ENCODE data around the gene KCNK2.

GRCh38 chr1:215273838-215274516 is 191.4 kb downstream of the KCNK2 start:
- TF ChIP-seq CBX3 (IDR thresholded peaks at IDR 0.05; ENCODE audit: borderline replicate concordance, low read depth) (no peak), MXI1 (IDR thresholded peaks at IDR 0.05; ENCODE audit: low read depth, low read length) (no peak)

Measured in GM12878 (cell line).